ENCODE data around the gene LDHA.

The LDHA gene

GRCh38 chr11:18394275-18394927, at the start of gene LDHA:
Gene LDHA, plus strand, starts transcription at chr11:18394563. Its CDS starts 2,280 bp downstream, at chr11:18396843.
- peak; percentile 100 for DNase-seq

DNA sequence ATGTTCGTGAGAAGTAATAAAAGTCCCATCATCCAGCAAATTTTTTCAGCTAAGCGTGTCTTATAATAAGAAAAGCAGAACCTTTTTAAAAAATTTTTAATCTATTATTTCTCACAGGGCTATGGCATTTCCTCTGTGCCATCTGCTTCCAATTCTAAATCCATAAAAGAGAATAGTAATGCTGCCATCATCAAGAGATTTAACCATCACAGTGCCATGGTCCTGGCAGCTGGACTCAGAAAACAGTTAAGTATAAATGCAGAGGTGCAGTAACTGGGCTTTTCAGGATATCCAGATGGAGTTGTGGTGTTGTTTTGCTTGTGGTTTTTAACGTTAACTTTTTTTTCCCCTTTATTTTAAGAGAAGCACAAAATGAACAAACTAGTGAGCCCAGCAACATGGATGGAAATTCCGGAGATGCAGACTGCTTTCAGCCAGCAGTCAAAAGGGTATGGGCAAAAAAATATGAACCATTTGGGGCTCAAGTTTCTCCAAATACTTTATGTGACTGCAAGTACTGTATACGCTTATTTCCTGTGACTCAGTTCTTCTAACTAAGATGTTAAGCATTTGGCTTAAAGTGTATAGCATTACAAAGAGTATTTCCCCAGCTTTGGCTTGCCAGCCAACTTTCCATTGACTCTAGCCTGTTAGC, 46.8 kb upstream of the LDHA start:
- DNase-seq: no peak

DNA sequence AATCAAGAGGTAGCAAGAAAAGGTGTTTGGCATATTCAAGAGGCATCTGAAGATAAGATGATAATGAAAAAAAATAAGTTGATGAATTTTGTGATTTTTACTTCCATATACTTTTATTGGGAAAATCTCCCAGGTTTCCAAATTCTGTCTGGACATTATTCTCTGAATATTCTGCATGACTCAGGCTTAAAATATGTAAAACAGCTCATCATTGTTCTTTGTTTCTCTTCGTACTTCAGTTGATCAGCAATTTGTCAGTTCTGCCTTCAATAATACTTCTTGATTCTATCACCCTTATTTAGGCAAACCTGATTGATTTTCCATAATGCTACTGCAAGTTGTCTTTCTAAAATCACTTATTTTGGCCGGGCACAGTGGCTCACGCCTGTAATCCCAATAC, 41.8 kb upstream of the LDHA start:
- no peak for DNase-seq

DNA sequence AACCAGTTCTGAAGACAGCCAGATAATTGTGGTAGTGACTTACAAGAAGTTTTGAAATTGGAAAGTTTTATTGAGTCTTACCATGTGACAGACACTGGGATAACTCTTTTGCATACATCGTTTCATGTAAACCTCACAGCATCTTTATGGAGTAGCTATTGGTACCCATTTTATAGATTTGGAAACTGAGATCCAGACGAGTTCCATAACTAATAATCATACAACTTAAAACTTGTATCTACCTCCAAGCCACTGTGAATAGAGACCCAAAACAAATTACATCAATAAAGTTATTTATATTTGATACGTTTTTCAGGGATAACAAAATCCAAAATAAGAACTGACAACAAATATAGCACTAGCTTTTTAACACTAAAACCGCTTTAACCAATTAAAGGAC, 35.7 kb upstream of the LDHA start:
- DNase-seq: no peak

DNA sequence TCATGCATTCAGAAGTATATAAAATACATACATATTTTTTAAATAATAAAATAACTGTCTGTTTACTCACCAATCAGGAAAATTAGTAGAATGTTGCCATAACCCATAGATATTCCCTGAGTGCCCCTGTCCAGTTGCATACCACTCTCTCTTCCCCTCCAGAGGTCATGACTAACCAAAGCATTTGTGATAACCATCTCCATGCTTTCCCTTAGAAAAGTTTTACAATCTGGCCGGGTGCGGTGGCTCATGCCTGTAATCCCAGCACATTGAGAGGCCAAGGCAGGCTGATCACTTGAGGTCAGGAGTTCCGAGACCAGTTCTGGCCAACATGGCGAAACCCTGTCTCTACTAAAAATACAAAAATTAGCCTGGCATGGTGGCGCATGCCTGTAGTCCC, 33.2 kb upstream of the LDHA start:
- DNase-seq: no peak

GRCh38 chr11:18364495-18365073, 29.8 kb upstream of the LDHA start:
- DNase-seq: no peak

DNA sequence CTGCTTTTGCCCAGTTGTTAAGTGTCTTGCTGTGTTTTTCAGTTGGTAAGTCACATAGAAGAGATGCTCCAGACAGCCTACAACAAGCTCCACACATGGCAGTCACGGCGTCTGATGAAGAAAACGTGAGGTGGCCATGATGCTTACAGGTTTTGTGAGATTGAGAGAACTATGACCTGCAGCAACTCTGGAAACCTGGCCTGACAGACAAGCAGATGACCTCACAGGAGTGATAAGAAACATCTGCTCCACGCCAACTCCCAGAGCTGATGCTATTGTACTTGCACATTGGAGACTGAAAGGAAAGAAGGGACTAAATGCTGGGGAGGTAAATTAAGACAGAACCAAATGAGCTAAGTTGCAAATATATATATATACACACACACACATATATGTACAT, 28.6 kb upstream of the LDHA start:
- DNase-seq: no peak

- no peak for DNase-seq
These were observed 28.1 kb upstream of the LDHA start for GRCh38 chr11:18366286-18366685.

- DNase-seq: no peak
These were observed 26.9 kb upstream of the LDHA start for GRCh38 chr11:18367431-18367830.

DNA sequence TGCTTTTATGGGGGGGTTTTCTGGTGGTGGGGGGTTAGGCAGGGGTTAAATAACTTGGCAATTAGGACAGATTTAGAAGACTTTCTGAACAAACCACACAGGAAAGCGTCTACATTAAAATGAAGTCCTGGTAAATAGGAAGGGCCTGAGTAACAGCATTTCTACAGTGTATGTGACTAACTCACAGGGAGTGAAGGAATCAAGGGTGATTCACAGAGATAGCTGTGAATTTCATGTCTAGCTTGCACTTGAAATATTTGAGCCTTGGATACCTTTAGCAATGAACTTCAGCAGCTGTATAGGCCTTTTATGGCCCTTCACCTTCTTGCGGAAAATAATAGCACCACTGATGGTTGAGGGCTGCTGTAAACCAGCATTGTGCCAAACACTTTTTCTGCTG, 26.1 kb upstream of the LDHA start:
- DNase-seq: no peak

- no peak for DNase-seq
These were observed 25.0 kb upstream of the LDHA start for GRCh38 chr11:18369398-18369797.

GRCh38 chr11:18371279-18371678, 23.1 kb upstream of the LDHA start:
- no peak for DNase-seq

DNA sequence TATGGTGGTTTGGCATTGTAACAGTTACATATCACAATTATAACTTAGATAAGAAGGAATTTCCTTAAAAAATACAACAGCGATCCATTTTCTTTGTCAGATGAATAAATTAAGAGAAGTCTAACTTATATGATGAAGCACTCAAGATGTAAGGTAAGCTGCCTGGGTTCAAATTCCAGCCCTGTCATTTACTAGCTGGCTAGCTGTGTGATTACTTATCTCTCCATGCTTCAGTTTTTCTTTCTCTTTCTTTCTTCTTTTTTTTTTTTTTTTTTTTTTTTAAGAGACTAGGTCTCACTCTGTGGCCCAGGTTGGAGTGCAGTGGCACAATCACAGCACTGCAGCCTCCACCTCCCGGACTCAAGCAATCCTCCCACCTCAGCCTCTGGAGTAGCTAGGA, 22.2 kb upstream of the LDHA start:
- no peak for DNase-seq

- no peak for DNase-seq
These were observed 19.4 kb upstream of the LDHA start for GRCh38 chr11:18374956-18375355.

DNA sequence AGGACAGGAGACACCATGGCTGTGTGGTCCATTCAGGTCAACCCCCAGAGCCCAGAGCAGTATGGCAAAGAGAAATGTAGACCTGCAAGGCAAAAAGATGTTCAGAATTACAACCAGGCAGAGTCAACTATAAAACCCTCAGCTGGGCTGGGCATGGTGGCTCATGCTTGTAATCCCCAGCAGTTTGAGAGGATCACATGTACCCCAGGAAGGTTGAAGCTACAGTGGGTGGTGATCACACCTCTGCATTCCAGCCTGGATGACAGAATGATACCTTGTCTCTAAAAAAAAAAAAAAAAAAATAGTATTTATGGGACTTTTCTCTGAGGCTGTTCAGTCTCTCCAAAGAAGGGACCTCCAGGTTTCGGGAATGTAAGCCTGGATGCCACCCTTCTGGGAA, 18.4 kb upstream of the LDHA start:
- no peak for DNase-seq

GRCh38 chr11:18379201-18379600, 15.2 kb upstream of the LDHA start:
- no peak for DNase-seq

DNA sequence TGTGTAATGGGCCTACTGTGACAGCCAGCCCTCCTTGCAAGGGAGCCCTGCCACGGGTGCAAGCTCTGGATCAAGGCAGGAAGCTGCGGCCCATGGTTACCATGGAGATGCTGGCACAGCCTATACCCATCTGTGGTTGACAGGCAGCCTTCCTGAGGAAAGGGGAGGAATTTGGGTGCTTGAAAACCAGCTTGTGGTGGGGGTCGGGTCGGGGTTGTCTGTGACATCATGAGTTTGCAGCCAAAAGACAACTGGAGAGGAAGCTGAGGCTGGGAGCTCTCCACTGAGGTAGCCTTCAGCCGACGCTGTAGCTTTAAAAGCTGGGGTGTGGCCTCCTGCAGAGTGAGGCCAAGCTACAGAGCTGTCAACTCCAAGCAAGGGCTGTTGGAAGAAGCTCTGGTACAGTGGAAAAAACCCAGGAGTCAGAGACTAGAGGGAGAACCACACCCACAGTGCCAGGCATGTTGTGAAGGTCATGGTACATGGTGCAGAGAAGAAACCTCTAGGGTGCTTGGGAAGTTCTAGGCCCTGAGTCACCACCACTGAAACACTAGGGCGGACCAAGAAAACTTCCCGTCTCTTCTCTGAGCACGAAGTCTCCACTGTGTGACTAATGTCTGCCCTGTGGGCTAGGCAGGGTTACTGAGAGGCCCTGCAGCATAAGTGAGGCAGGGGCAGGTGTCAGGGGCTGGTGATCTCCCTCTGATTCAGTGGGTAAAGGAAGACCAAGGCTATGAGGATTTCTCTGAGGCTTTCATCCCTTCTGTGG, 10.8 kb upstream of the LDHA start:
- peak; percentile 82 for DNase-seq

- peak; percentile 31 for DNase-seq
These were observed 10.2 kb upstream of the LDHA start for GRCh38 chr11:18384157-18384641.

DNA sequence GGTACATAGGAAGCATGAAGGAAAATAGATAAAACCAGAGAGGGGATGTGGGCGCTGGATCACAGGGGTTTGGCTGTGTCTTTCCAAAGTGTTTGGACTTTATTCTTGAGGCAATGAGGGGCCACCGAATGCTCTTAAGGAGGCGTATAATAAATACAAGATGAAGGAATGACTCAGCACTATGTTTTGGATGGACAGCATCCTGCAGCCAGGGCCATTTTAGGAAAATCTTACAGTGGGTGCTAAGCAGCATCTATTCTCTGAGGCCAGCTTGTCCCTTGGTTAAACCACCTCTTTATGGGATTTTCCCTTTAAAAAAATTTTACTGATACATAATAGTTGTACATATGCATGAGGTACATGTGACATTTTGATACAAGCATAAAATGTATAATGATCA, 4.3 kb upstream of the LDHA start:
- DNase-seq: no peak

DNA sequence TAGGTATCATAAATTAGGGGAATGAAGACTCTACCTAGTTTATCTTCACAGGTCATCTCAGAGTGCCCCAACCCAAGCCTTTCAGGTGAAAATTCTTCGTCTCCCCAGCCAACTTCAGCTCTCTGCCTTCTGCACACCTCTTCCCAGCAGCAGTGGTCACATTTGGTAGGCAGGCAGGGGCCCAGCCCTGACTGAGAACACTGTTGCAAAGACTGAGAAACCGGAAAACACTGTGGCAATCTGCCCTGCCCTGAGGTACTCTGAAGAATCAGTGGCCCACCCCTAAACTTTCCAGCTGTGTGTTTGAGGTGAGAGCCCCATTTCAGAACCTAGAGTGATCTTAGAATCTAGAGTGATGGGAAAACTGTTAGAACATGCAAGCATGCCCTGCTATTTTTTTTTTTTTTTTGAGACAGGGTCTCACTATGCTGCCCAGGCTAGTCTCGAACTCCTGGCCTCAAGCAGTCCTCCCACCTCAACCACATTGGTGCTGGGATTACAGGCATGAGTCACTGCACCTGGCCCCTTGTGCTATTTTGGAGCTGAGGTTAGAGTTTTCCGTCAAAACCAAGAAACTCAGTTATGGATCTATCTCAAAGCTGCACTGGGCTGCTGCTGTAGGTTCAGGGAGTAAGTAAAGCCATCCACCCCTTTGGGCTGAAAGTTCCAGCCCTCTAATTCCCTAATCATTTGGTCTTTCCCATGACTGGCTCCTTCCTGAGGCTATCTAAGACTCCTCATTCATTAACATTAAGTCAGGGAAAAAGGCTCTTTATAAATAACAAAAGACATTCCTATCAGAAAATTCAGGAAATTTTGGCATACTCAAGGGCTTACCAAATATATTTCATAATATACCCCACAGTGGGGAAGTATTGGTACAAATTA, 1.7 kb upstream of the LDHA start:
- DNase-seq: peak; percentile 15

DNA sequence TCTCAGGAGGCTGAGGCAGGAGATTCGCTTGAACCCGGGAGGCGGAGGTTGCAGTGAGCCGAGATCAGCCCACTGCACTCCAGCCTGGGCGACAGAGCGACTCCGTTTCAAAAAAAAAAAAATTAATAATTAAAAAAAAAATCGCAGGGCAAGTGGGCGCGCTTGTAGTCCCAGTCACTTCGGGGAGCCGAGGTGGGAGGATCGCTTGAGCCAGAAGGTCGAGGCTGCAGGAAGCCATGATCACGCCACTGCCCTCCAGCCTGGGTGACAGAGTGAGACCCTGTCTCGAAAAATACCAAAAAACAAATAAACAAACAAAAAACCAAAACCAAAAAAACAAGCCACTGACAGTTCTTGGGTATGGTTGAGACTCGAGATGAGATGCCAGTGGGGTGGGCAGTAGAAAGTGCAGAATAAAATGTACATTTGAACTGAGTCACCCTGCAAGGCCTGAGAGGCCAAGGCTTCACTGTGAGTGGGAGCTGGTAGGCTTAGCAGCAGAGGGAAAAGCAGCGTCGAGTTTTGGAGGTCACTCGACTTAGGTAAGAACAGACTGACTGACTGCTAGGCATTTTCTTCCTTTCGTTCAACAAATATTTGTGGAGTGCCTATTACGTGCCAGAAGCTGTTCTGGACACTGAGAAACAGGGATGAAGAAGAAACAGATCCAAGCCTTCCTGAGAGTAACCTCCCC, 635 bp upstream of the LDHA start:
- DNase-seq: no peak
